ENCODE results near the gene THBD. TPM values are rescaled to one million over a fixed set of nuclear protein-coding genes. Genes with fewer than 3 reads are reported as not detected.
A peak's percentile ranks its signal among the peaks of the same experiment; 100 is the strongest.

THBD gene
- total and polyA plus RNA-seq, 2 donors (not counting 1 experiment from before 2014, with no cell fraction given) = 0.99 to 8.4 TPM

- H3K27ac ChIP-seq (ENCODE audit: insufficient read depth, low read length) = no peak overlapping the region
- H3K36me3 ChIP-seq (ENCODE audit: control insufficient read depth, insufficient read depth, low read length) = no peaks in the 10 kb centered on the region
- no peak overlapping the region for H2AFZ ChIP-seq (ENCODE audit: low read length)
- no peaks in the 10 kb centered on the region for H3K27me3 ChIP-seq (ENCODE audit: control insufficient read depth, insufficient read depth, low read length)
- no peak overlapping the region for H3K9ac ChIP-seq (ENCODE audit: insufficient read depth, low read length)
- no peaks in the 10 kb centered on the region for H3K4me1 ChIP-seq (ENCODE audit: control insufficient read depth, extremely low read depth, insufficient read depth, low read length)
- TF ChIP-seq EZH2 (IDR thresholded peaks at IDR 0.05; ENCODE audit: low read length, missing control alignments) (no peak), CTCF (conservative IDR thresholded peaks at IDR 0.05 in 1 of 2, IDR thresholded peaks at IDR 0.05 in 1 of 2; ENCODE audit: low read depth in 1 of 2, low read length in 2 of 2) (peak in 1 of 2 donors; percentile 1)
- no peaks in the 10 kb centered on the region for H3K79me2 ChIP-seq (ENCODE audit: control insufficient read depth, insufficient read depth, low read length)
- no peak overlapping the region for H3K4me2 ChIP-seq (ENCODE audit: extremely low read depth, insufficient read depth, low read length)
- DNase-seq (ENCODE audit: low read depth in 2 of 2) = peak; percentile 59 to 87
- no peaks in the 10 kb centered on the region for H4K20me1 ChIP-seq (ENCODE audit: control insufficient read depth, extremely low read depth, insufficient read depth, low read length)
- H3K4me3 ChIP-seq (replicated peaks in 1 of 4; ENCODE audit: control extremely low read depth in 1 of 4, insufficient read depth in 1 of 4, low read depth in 3 of 4, low read length in 4 of 4) = no peak overlapping the region
- no peaks in the 10 kb centered on the region for H3K9me3 ChIP-seq (ENCODE audit: control insufficient read depth, insufficient read depth, low read depth, low read length)
Measured at GRCh38 chr20:23078351-23079015, 29.0 kb upstream of the THBD start.

- Histone ChIP-seq H3K79me2 (ENCODE audit: control insufficient read depth, insufficient read depth, low read length) (no peaks in the 10 kb centered on the region), H3K27ac (ENCODE audit: insufficient read depth, low read length) (no peak overlapping the region), H3K36me3 (ENCODE audit: control insufficient read depth, insufficient read depth, low read length) (no peaks in the 10 kb centered on the region), H3K4me3 (replicated peaks in 1 of 4; ENCODE audit: control extremely low read depth in 1 of 4, insufficient read depth in 1 of 4, low read depth in 3 of 4, low read length in 4 of 4) (no peak overlapping the region), H3K4me1 (ENCODE audit: control insufficient read depth, extremely low read depth, insufficient read depth, low read length) (no peaks in the 10 kb centered on the region), H3K4me2 (ENCODE audit: extremely low read depth, insufficient read depth, low read length) (no peak overlapping the region), H3K9ac (ENCODE audit: insufficient read depth, low read length) (no peak overlapping the region), H3K27me3 (ENCODE audit: control insufficient read depth, insufficient read depth, low read length) (no peaks in the 10 kb centered on the region), H3K9me3 (ENCODE audit: control insufficient read depth, insufficient read depth, low read depth, low read length) (no peaks in the 10 kb centered on the region), H2AFZ (ENCODE audit: low read length) (no peak overlapping the region), H4K20me1 (ENCODE audit: control insufficient read depth, extremely low read depth, insufficient read depth, low read length) (no peaks in the 10 kb centered on the region)
- TF ChIP-seq EZH2 (IDR thresholded peaks at IDR 0.05; ENCODE audit: low read length, missing control alignments) = no peak
- TF ChIP-seq CTCF (conservative IDR thresholded peaks at IDR 0.05 in 1 of 2, IDR thresholded peaks at IDR 0.05 in 1 of 2; ENCODE audit: low read depth in 1 of 2, low read length in 2 of 2) = no peak
- DNase-seq (ENCODE audit: low read depth in 2 of 2) = no peak
Measured at GRCh38 chr20:23077277-23077676, 27.8 kb upstream of the THBD start.

- H3K4me2 ChIP-seq (ENCODE audit: extremely low read depth, insufficient read depth, low read length) = no peak overlapping the region
- no peaks in the 10 kb centered on the region for H3K9me3 ChIP-seq (ENCODE audit: control insufficient read depth, insufficient read depth, low read depth, low read length)
- no peak overlapping the region for H3K9ac ChIP-seq (ENCODE audit: insufficient read depth, low read length)
- no peak for DNase-seq (ENCODE audit: low read depth in 2 of 2)
- H3K27me3 ChIP-seq (ENCODE audit: control insufficient read depth, insufficient read depth, low read length) = no peaks in the 10 kb centered on the region
- no peak overlapping the region for H3K27ac ChIP-seq (ENCODE audit: insufficient read depth, low read length)
- TF ChIP-seq EZH2 (IDR thresholded peaks at IDR 0.05; ENCODE audit: low read length, missing control alignments) = no peak
- TF ChIP-seq CTCF (conservative IDR thresholded peaks at IDR 0.05 in 1 of 2, IDR thresholded peaks at IDR 0.05 in 1 of 2; ENCODE audit: low read depth in 1 of 2, low read length in 2 of 2) = no peak
- no peak overlapping the region for H2AFZ ChIP-seq (ENCODE audit: low read length)
- no peaks in the 10 kb centered on the region for H4K20me1 ChIP-seq (ENCODE audit: control insufficient read depth, extremely low read depth, insufficient read depth, low read length)
- no peaks in the 10 kb centered on the region for H3K4me1 ChIP-seq (ENCODE audit: control insufficient read depth, extremely low read depth, insufficient read depth, low read length)
- no peaks in the 10 kb centered on the region for H3K79me2 ChIP-seq (ENCODE audit: control insufficient read depth, insufficient read depth, low read length)
- no peaks in the 10 kb centered on the region for H3K36me3 ChIP-seq (ENCODE audit: control insufficient read depth, insufficient read depth, low read length)
- no peak overlapping the region for H3K4me3 ChIP-seq (replicated peaks in 1 of 4; ENCODE audit: control extremely low read depth in 1 of 4, insufficient read depth in 1 of 4, low read depth in 3 of 4, low read length in 4 of 4)
Measured at GRCh38 chr20:23074052-23074451, 24.6 kb upstream of the THBD start.
